CD4-positive, alpha-beta T cell treated with Interleukin-12 subunit alpha and Interleukin-12 subunit beta, for 1 hour (primary cell): ENCODE data around the gene ZNF827.

ENCODE experiments used
- DNase-seq: peaks from one replicate; pipeline ENCODE4 v3.0.0-alpha.2; 2020

Gene ZNF827

GRCh38 chr4:145743641-145744040, 195.0 kb downstream of the ZNF827 start:
- no peak for DNase-seq

DNA sequence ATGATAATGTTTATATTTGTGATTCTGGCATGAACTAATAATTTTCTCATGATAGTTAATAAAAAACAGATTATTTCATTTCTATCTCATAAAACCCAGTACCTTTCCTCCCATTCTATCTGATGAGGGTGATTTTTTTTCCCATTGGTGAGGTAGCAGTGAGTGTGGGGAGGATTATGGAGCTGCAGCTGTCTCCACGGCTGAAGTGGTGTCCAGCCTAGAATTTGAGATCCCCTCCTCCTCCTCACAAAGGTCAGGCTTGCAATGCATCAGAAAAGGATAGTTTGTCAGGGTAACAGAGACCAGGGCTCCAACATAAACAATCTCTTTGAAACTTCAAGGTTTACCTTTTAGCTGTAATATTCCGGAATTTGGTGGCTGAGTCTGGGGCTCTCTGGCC, 197.8 kb downstream of the ZNF827 start:
- no peak for DNase-seq

DNA sequence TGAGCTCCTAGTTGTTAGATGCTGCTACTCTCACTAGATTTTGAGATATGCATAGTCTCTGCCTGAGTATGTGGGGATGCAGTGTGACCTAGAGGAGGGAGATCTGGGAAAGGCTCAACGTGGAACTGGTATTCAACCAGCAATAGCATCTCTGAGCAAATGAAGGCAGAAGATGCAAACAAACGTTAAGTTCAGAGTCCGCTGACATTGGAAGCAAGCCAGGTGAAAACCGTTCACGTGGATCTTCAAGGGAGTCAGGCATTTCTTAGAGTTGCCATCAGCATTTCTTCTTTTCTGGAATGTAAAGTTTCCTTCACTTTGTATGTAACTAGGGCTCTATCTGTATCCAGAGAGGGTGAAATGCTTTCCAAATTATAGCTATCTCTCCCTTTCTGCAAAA, 198.8 kb downstream of the ZNF827 start:
- DNase-seq = no peak

GRCh38 chr4:145736241-145736831, 202.3 kb downstream of the ZNF827 start:
- no peak for DNase-seq

DNA sequence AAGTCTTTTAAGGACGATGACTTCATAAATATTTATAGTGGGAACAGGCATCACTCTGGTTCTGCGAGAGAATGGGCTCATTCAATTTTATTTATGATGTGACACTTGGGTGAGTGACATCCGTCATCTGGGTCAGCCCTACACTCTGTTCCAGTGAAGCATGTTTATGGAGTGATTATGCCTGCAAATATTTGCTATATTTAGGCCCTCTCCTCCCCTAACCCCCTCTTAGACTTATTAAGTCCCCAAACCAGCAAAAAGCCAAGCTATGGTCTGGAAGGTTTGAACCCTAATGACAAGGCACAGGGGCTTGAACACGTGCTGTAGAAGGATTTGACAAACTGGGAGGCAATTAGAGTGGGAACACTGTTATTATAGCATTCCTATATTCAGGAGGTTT, 202.8 kb downstream of the ZNF827 start:
- no peak for DNase-seq

GRCh38 chr4:145735347-145735675, 203.3 kb downstream of the ZNF827 start:
- no peak for DNase-seq

- no peak for DNase-seq
Observed at GRCh38 chr4:145734576-145735346, 203.9 kb downstream of the ZNF827 start.

DNA sequence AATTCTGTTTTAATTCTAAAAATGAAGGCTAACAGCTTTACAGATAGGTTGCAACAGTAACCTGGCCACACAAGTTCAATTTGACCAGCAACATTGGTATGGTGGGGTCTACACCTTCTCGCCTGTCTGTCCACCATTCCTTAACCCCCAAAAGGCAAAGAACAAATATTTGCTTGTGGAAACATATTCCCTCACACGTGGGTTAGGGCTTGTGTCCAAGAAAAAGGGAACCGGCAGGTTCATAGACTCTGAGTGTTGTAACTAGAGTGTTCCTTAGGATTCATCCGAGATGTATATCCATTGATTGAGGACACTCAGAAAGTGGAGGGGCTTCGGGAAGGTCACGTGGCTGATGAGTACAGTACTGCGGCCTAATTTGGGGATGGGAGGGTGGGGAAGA, 204.6 kb downstream of the ZNF827 start:
- DNase-seq = no peak

DNA sequence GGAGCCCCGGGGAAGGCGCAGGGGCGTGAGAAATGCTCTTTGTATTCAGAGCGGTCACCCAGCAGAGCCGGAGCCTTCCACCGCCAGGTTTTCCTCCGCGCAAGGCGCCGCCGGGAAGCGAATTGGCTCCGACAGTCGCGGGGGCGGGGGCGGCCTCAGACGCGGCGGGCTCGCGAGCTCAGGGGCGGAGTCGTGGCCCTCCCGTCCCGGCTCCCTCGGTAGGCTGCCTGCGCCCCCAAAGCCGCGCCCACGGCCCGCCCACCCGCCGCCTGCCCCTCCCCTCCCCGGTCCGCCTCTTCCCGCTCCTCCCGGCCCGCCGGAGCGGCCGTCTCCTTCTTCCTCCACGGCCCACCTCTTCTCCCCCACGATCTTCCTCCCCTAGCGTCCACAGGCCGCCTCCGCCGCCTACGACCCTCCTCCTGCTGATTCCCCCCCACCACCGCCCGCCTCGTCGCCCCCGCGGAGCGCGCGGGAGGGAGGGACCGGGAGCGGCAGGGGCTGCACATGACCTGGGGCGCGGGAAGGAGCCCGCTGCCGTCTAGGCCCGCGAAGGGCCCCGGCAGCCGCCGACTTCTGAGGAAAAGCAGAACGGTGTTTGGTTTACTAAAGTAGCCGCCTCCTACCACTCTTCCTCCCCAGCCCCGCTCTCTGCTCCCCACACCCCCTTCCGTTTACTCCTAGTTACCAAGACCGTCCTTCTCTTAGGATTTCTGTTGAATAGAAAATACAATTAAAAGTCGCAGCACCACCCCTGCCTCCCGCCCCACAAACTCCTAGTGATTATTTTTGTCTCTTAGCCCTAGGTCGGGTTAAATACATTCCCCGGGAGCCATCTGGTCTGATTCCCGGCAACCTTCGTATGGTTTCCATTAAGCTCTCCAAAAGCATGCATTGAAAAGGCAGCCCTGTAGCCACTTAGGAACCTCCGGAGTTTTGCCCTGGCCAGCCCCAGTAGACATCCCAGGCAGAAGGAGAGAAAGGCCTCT, 205.4 kb downstream of the ZNF827 start:
- DNase-seq = peak; percentile 78

GRCh38 chr4:145732001-145732815, 206.4 kb downstream of the ZNF827 start:
- no peak for DNase-seq

- DNase-seq = no peak
Observed at GRCh38 chr4:145731028-145731427, 207.6 kb downstream of the ZNF827 start.

DNA sequence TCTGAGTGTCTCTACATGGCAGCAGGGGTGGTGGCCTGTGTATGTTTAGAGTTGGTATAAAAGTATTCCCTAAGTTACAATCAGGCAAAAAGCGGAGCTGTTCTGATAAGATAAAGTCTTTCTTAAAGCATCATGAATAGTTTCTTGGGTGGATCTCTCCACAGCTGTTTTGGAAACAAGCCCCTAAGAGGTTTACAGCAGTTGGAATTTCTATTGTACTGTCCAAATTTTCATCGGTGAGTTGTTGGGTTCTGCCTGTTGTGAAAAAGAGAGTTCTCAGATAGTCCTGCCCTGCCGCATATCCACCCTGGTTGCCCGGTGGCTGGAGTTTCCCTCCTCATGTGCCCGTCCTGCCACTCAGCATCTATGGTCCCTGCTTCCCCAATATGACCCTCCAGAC, 208.6 kb downstream of the ZNF827 start:
- no peak for DNase-seq

DNA sequence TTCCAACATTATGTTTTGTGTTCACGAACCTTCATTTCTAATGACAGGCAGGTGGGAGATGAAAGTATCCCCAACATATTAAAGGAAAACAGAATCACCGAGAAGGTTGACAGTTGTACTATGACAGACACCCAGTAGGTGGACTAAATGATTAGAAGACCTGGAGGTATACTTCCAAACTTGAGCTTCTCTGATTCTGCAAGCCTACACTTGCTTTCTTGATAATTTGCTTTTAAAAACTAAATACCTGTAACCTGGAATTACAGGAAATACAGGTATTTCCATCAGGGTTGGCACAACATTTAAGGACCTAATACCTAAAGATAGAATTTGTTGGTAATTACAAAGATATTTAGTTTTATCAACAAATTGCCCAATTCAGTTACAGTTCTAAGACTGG, 215.3 kb downstream of the ZNF827 start:
- DNase-seq = no peak

DNA sequence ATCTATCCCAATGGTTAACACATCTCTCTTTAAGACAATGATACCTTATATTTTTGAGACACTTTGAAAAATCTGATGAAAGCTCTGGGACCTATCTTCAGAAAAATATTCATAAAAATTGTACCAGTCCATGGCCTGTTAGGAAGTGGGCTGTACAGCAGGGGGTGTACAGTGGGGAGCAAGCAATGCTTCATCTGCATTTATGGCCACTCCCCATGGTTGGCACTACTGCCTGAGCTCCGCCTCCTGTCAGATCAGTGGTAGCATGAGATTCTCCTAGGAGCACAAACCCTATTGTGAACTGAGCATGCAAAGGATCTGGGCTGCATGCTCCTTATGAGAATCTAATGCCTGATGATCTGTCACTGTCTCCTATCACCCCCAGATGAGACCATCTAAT, 216.1 kb downstream of the ZNF827 start:
- no peak for DNase-seq

GRCh38 chr4:145720656-145721055, 218.0 kb downstream of the ZNF827 start:
- no peak for DNase-seq

- no peak for DNase-seq
Observed at GRCh38 chr4:145719752-145720624, 218.6 kb downstream of the ZNF827 start.

- no peak for DNase-seq
Observed at GRCh38 chr4:145716661-145717200, 221.9 kb downstream of the ZNF827 start.

GRCh38 chr4:145716200-145716599, 222.4 kb downstream of the ZNF827 start:
- no peak for DNase-seq

DNA sequence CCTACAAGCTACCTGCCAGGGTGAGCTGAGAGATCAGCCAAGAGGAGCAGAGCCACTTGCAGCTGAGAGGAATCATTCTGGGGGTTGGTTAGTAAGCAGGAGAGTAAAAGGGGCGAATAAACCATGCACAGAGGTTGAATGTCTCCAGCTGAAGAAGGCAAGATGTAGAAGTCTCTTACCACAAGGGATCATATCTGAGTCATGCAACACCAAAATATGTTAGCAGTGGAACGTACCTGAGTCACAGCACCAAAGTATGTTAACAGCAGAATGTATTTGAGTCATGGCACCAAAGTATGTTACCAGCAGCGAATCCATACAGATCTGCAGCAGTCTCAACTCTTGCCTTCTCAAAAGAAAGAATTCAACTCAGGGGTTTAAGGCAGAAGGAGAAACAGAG, 228.8 kb downstream of the ZNF827 start:
- DNase-seq = no peak

DNA sequence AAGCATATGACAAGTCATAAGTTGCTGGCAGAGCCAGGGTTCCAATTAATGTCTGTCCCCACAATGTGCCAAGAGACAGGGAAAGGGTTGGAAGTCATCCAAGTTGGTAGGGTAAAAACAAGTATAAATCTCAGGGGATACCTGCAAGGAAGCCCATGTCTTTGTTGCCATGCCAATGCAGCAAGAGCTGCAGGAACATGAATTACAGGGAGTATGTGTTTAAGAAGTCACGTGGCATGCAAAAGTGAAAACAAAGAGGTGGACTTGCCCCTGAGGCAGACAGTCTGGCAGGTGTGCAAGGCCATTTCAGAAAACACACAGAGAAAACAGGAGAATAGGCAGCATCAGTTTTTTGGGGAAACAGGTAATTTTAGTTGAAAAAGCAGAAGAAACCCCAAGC, 229.3 kb downstream of the ZNF827 start:
- DNase-seq = no peak
